Activated naive CD4-positive, alpha-beta T cell treated with anti-CD3 and anti-CD28 coated beads, Interleukin-2, amount 50 U/mL, for 72 hours (primary cell): ENCODE results near the gene MGAT4A. TPM values are rescaled to one million over a fixed set of nuclear protein-coding genes. Genes with fewer than 3 reads are reported as not detected.

Source experiments
- ATAC-seq, 2 donors: fragments of 150-1000 bp; cut with Tn5 transposase; 2 replicates each; pipeline ENCODE4 v1.10.0; 2021; ENCODE audit warnings: mild to moderate bottlenecking in 2 of 2, moderate library complexity in 2 of 2
- DNase-seq, 2 donors: peaks; one replicate each; pipeline ENCODE4 v3.0.0; 2021 to 2022; ENCODE audit warnings: low spot score in 2 of 2
- H3K27ac Mint-ChIP-seq, 2 donors: one replicate each; pipeline ENCODE4 v1.8.0; 2022; ENCODE audit warnings: mild to moderate bottlenecking in 2 of 2, mixed read lengths in 2 of 2
- H3K36me3 Mint-ChIP-seq, 2 donors: one replicate each; pipeline ENCODE4 v1.8.0; 2022; ENCODE audit warnings: mixed read lengths in 2 of 2
- H3K9me3 Mint-ChIP-seq, 2 donors: one replicate each; pipeline ENCODE4 v1.8.0; 2022; ENCODE audit warnings: mixed read lengths in 2 of 2
- total RNA-seq, 2 donors: library from RNA; stranded (reverse); gene quantifications; one replicate each; pipeline ENCODE4 v1.2.3, GENCODE V29; 2022

MGAT4A gene
- 10 to 100 TPM; 59.1 to 95.6 TPM for total RNA-seq

- peak; percentile 82 to 87 for DNase-seq
- Mint-ChIP-seq H3K27ac (peak within 1 kb of the TSS; percentile 88 to 92), H3K36me3 (peaks cover 22 to 45% of the 10 kb centered on the region in 2 donors), H3K9me3 (peaks cover 4 to 7% of the 10 kb centered on the region in 2 donors)
- peak; percentile 88 to 91 for ATAC-seq
These were observed at the start of gene MGAT4A for GRCh38 chr2:98731041-98731893. MGAT4A (minus strand) TSS chr2:98731132; CDS start chr2:98726332, 4,800 bp downstream.

- no peak overlapping the region for H3K27ac Mint-ChIP-seq
- H3K36me3 Mint-ChIP-seq = peaks cover 10 to 17% of the 10 kb centered on the region in 2 donors
- ATAC-seq = no peak
- no peak for DNase-seq
- H3K9me3 Mint-ChIP-seq = peaks cover 10 to 11% of the 10 kb centered on the region in 2 donors
These were observed 48.0 kb upstream of the MGAT4A start for GRCh38 chr2:98778741-98779483.

- DNase-seq (no peak), ATAC-seq (no peak)
- peaks cover 10 to 17% of the 10 kb centered on the region in 2 donors for H3K36me3 Mint-ChIP-seq
- H3K27ac Mint-ChIP-seq = no peak overlapping the region
- H3K9me3 Mint-ChIP-seq = peaks cover 10 to 11% of the 10 kb centered on the region in 2 donors
These were observed 47.2 kb upstream of the MGAT4A start for GRCh38 chr2:98778151-98778550.

- Mint-ChIP-seq H3K36me3 (peaks cover 10 to 17% of the 10 kb centered on the region in 2 donors), H3K9me3 (peaks cover 10 to 11% of the 10 kb centered on the region in 2 donors), H3K27ac (no peak overlapping the region)
- ATAC-seq (no peak), DNase-seq (no peak)
These were observed 46.8 kb upstream of the MGAT4A start for GRCh38 chr2:98777710-98778109.

- no peak for DNase-seq
- H3K9me3 Mint-ChIP-seq = peaks cover 5% of the 10 kb centered on the region in 2 donors
- peaks cover 6 to 11% of the 10 kb centered on the region in 2 donors for H3K36me3 Mint-ChIP-seq
- ATAC-seq = no peak
- no peak overlapping the region for H3K27ac Mint-ChIP-seq
These were observed 46.1 kb upstream of the MGAT4A start for GRCh38 chr2:98777076-98777475.

GRCh38 chr2:98776136-98776535 is 45.2 kb upstream of the MGAT4A start:
- H3K36me3 Mint-ChIP-seq = peaks cover 0 to 7% of the 10 kb centered on the region in 2 donors
- H3K9me3 Mint-ChIP-seq = no peaks in the 10 kb centered on the region
- ATAC-seq = no peak
- DNase-seq = no peak
- H3K27ac Mint-ChIP-seq = no peak overlapping the region

- no peak for ATAC-seq
- Mint-ChIP-seq H3K9me3 (no peaks in the 10 kb centered on the region), H3K27ac (no peak overlapping the region), H3K36me3 (peaks cover 0 to 13% of the 10 kb centered on the region in 2 donors)
- no peak for DNase-seq
These were observed 44.4 kb upstream of the MGAT4A start for GRCh38 chr2:98775146-98775986.

- Mint-ChIP-seq H3K36me3 (peaks cover 0 to 20% of the 10 kb centered on the region in 2 donors), H3K9me3 (no peaks in the 10 kb centered on the region), H3K27ac (peak overlapping the region in 1 of 2 donors; percentile 91)
- ATAC-seq (no peak), DNase-seq (no peak)
These were observed 43.0 kb upstream of the MGAT4A start for GRCh38 chr2:98773907-98774306.

GRCh38 chr2:98773169-98773568 is 42.2 kb upstream of the MGAT4A start:
- Mint-ChIP-seq H3K27ac (peak overlapping the region; percentile 39 to 91), H3K9me3 (no peaks in the 10 kb centered on the region), H3K36me3 (peaks cover 0 to 26% of the 10 kb centered on the region in 2 donors)
- ATAC-seq = no peak
- no peak for DNase-seq

- ATAC-seq = no peak
- H3K36me3 Mint-ChIP-seq = peaks cover 0 to 26% of the 10 kb centered on the region in 2 donors
- no peak for DNase-seq
- no peaks in the 10 kb centered on the region for H3K9me3 Mint-ChIP-seq
- peak overlapping the region; percentile 84 to 91 for H3K27ac Mint-ChIP-seq
These were observed 41.6 kb upstream of the MGAT4A start for GRCh38 chr2:98772536-98772935.

- H3K27ac Mint-ChIP-seq = peak overlapping the region; percentile 91 to 96
- H3K9me3 Mint-ChIP-seq = no peaks in the 10 kb centered on the region
- peaks cover 0 to 26% of the 10 kb centered on the region in 2 donors for H3K36me3 Mint-ChIP-seq
- ATAC-seq (peak; percentile 65 to 71), DNase-seq (peak; percentile 47 to 75)
These were observed 41.0 kb upstream of the MGAT4A start for GRCh38 chr2:98771721-98772524.

GRCh38 chr2:98771264-98771663 is 40.3 kb upstream of the MGAT4A start:
- DNase-seq (no peak), ATAC-seq (no peak)
- Mint-ChIP-seq H3K36me3 (peaks cover 0 to 26% of the 10 kb centered on the region in 2 donors), H3K9me3 (no peaks in the 10 kb centered on the region), H3K27ac (peak overlapping the region; percentile 91 to 96)

GRCh38 chr2:98769784-98770183 is 38.9 kb upstream of the MGAT4A start:
- Mint-ChIP-seq H3K27ac (peak overlapping the region; percentile 45 to 91), H3K36me3 (peaks cover 0 to 26% of the 10 kb centered on the region in 2 donors), H3K9me3 (no peaks in the 10 kb centered on the region)
- no peak for DNase-seq
- ATAC-seq = no peak

GRCh38 chr2:98769114-98769476 is 38.2 kb upstream of the MGAT4A start:
- no peak for ATAC-seq
- Mint-ChIP-seq H3K9me3 (no peaks in the 10 kb centered on the region), H3K36me3 (peaks cover 0 to 26% of the 10 kb centered on the region in 2 donors), H3K27ac (peak overlapping the region; percentile 52 to 76)
- DNase-seq = no peak

GRCh38 chr2:98768384-98769113 is 37.6 kb upstream of the MGAT4A start:
- no peak for DNase-seq
- H3K36me3 Mint-ChIP-seq = peaks cover 0 to 26% of the 10 kb centered on the region in 2 donors
- no peaks in the 10 kb centered on the region for H3K9me3 Mint-ChIP-seq
- peak; percentile 19 to 43 for ATAC-seq
- H3K27ac Mint-ChIP-seq = peak overlapping the region; percentile 22 to 76
